ENCODE results near the gene ASB12.

ASB12 gene

GRCh38 chrX:64196606-64197005, 33.8 kb downstream of the ASB12 start:
- DNase-seq (ENCODE audit: low spot score): no peak
- in situ Hi-C loops (cut with MboI; ENCODE audit: low pct_unique_long_range_greater_than_20kb, low sequenced_read_pairs, unreplicated experiment): no loop called here
- no peak for TF ChIP-seq CTCF (IDR thresholded peaks at IDR 0.05; ENCODE audit: extremely low read depth, insufficient read depth, missing control alignments)

GRCh38 chrX:64195862-64196261, 34.5 kb downstream of the ASB12 start:
- DNase-seq (ENCODE audit: low spot score): no peak
- in situ Hi-C loops (cut with MboI; ENCODE audit: low pct_unique_long_range_greater_than_20kb, low sequenced_read_pairs, unreplicated experiment): no loop called here

GRCh38 chrX:64192673-64193072, 37.7 kb downstream of the ASB12 start:
- in situ Hi-C loops (cut with MboI; ENCODE audit: low pct_unique_long_range_greater_than_20kb, low sequenced_read_pairs, unreplicated experiment): no loop called here
- TF ChIP-seq CTCF (IDR thresholded peaks at IDR 0.05; ENCODE audit: extremely low read depth, insufficient read depth, missing control alignments): no peak

More at GRCh38 chrX:64195862-64196261, 34.5 kb downstream of the ASB12 start:
- TF ChIP-seq CTCF (IDR thresholded peaks at IDR 0.05; ENCODE audit: extremely low read depth, insufficient read depth, missing control alignments): no peak

GRCh38 chrX:64192040-64192439, 38.4 kb downstream of the ASB12 start:
- no peak for DNase-seq (ENCODE audit: low spot score)
- no peak for TF ChIP-seq CTCF (IDR thresholded peaks at IDR 0.05; ENCODE audit: extremely low read depth, insufficient read depth, missing control alignments)
- in situ Hi-C loops (cut with MboI; ENCODE audit: low pct_unique_long_range_greater_than_20kb, low sequenced_read_pairs, unreplicated experiment): no loop called here

More at GRCh38 chrX:64192673-64193072, 37.7 kb downstream of the ASB12 start:
- no peak for DNase-seq (ENCODE audit: low spot score)

GRCh38 chrX:64191281-64192010, 39.0 kb downstream of the ASB12 start:
- in situ Hi-C loops (cut with MboI; ENCODE audit: low pct_unique_long_range_greater_than_20kb, low sequenced_read_pairs, unreplicated experiment): no loop called here
- no peak for TF ChIP-seq CTCF (IDR thresholded peaks at IDR 0.05; ENCODE audit: extremely low read depth, insufficient read depth, missing control alignments)
- DNase-seq (ENCODE audit: low spot score): no peak

- DNase-seq (ENCODE audit: low spot score): no peak
- in situ Hi-C loops (cut with MboI; ENCODE audit: low pct_unique_long_range_greater_than_20kb, low sequenced_read_pairs, unreplicated experiment): no loop called here
- no peak for TF ChIP-seq CTCF (IDR thresholded peaks at IDR 0.05; ENCODE audit: extremely low read depth, insufficient read depth, missing control alignments)
Observed at GRCh38 chrX:64190136-64190740, 40.2 kb downstream of the ASB12 start.
